GM08714 (cell line): ENCODE measurements around the gene ERAL1.
"Not testable (repeated sequence)": the region's sequence is repeated elsewhere in the genome, so short reads cannot be mapped to it uniquely, and the experiment has no call there.

Source experiments
- H3K4me3 ChIP-seq: fragments of 200-500 bp; sonication (Bioruptor generic); 2 replicates; pipeline ENCODE4 v1.5.1; 2014; ENCODE audit warnings: mild to moderate bottlenecking, low read length, inconsistent platforms
- ZNF274 ChIP-seq: IDR thresholded peaks from 2 replicates; pipeline ENCODE4 v1.6.1; 2012; ENCODE audit warnings: mild to moderate bottlenecking, low read depth, low read length

ERAL1 gene

GRCh38 chr17:28854457-28855335 lies at the start of gene ERAL1:
Gene ERAL1, plus strand, starts transcription at chr17:28855016. Its CDS starts 19 bp downstream, at chr17:28855035.
- peak within 1 kb of the TSS; percentile 83 for H3K4me3 ChIP-seq
- no peak for TF ChIP-seq ZNF274

- TF ChIP-seq ZNF274, result no peak
- H3K4me3 ChIP-seq, result no peak overlapping the region
These were observed 46.7 kb upstream of the ERAL1 start for GRCh38 chr17:28807925-28808634.

GRCh38 chr17:28810437-28810836 lies 44.4 kb upstream of the ERAL1 start:
- H3K4me3 ChIP-seq, result no peak overlapping the region
- no peak for TF ChIP-seq ZNF274

DNA sequence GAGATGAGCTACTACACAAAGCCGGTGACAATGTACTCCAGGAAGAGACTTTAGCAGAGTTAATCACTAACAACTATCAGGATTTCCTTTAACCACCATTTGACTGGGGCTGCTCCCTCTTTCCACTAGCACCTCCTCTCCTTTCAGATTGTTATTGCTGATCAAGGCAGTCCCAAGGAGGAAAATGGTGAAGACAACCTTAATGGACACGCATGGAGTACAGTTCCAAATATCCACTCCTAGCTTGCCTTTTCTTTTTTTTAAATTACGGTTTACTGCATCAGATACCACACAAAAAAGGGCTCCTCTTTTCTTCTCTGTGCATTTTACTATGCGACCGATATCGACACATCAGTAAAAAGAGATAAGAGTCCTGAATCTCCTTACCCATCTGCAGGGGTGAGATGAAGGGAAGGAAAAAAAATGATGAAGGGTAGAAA lies 43.1 kb upstream of the ERAL1 start:
- H3K4me3 ChIP-seq, result peak overlapping the region; percentile 93
- TF ChIP-seq ZNF274, result no peak

DNA sequence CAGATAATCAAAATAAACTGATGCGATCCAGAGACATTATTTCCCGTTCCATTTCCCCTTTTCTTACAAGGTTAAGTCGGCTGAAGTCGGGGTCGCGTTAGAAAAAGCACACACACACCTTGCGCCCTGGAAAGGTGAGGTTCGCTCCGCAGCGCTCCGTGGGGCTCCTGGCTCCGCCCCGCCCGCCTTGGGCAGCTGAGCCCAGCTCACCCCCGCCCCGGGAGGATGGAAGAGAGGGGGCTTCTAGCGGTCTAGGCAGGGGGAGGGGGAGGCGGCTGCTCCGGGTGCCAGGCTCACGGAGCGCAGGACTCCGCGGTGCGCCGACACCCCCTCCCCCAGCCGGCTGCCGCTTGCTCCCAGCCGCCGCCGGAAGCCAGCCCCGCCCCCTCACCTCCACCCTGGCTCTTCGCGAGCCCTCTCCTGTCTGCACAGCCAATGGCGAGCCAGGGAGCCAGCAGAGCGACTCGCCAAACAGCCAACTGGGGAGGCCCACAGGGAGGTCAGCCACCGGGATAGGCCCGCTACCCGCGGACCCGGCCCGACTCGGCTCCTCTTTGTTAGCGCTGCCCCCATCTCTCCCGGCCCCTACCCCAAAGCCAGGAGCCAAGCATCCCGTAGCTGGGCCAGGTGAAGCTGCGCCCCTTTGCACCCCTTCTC lies 42.6 kb upstream of the ERAL1 start:
- TF ChIP-seq ZNF274, result no peak
- peak overlapping the region; percentile 93 for H3K4me3 ChIP-seq

DNA sequence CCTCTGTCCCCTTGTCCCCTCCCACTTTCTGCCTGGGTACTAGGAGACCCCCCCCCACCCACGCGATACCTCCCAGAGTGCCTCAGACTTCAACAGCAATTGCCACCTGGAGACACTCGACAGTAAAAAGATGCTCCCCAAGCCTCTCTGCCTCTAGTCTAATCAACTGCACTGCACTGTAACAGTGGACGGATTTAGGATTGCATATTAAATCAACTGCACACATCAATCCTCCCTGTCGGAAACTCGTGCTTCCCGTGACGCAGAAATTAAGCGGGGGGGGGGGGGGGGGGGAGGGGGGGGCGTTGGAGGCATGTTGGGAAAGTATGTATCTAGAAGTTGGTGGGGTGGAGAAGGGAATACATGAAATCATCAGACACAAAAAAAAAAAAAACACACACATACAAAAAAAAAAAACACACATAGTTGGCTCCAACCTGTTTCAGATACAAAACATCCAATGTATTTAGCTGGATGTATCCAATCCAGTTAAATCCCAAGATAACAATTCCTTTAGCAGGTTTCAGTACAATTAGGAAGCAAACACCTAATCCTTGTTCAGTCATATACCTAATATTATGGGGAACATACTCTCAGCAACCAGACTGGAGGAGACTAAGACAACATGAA lies 42.0 kb upstream of the ERAL1 start:
- TF ChIP-seq ZNF274, result no peak

DNA sequence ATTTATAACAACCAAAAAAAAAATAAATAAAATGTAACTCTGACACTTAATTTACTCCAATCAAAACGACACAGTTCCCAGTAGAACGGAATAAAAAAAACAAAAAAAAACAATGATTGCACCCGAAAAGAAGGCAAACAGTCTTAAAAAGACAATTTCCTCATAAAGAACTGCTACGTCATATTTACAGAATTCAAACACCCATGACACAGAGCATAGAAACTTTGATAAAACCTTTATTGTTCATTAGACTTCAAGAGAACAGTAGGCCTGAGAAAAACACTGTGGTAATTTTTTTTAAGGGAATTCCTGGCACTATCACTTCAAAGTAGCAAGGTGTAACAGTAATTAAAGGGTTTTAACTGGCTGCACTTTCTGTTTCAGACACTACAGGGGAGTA lies 38.3 kb upstream of the ERAL1 start:
- TF ChIP-seq ZNF274, result no peak
- no peak overlapping the region for H3K4me3 ChIP-seq

More for the DNA sequence above, 42.0 kb upstream of the ERAL1 start:
- H3K4me3 ChIP-seq, result peak overlapping the region; percentile 85

DNA sequence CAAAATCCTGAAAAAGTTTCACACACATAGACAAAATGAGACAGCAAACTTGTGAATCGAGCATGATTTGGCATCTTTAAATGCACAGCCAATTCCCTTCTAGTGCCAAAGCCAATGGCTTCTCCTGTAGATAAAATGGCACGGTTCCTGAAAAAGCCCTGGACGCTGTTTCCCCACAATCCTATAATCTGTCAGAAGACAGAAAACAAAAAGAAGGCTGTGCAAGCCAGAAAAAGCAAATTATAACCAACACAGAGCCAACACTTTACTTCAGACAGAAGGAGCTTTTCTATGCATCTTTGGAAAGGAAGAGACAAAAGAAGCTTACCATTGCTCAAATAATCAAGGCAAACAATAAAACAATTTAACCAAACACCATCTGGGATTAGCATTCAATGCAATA lies 36.0 kb upstream of the ERAL1 start:
- TF ChIP-seq ZNF274, result no peak

DNA sequence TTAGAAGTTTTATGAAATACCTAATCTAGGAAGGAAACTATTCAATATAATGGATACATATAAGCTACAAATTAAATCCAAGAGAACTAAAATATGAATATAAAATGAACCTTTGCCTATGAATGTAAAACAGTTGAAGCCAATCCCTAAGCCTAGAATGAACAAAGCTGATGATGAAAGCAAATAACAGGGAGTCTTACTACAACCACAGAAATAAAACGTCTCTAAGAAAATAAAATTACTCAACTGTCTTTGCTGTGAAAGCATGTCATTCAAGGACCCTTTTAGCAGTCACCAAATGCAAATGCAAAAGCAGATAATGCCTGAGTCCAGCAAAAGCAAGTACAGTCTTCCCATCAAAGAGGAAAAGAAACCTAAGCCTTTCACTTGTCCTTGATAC lies 35.2 kb upstream of the ERAL1 start:
- no peak for TF ChIP-seq ZNF274
- H3K4me3 ChIP-seq, result no peak overlapping the region

More for the DNA sequence above, 36.0 kb upstream of the ERAL1 start:
- H3K4me3 ChIP-seq, result no peak overlapping the region

GRCh38 chr17:28827672-28828071 lies 27.1 kb upstream of the ERAL1 start:
- TF ChIP-seq ZNF274, result no peak

GRCh38 chr17:28828294-28829040 lies 26.3 kb upstream of the ERAL1 start:
- TF ChIP-seq ZNF274, result no peak
- H3K4me3 ChIP-seq, result no peak overlapping the region

More at GRCh38 chr17:28827672-28828071, 27.1 kb upstream of the ERAL1 start:
- H3K4me3 ChIP-seq, result no peak overlapping the region

- TF ChIP-seq ZNF274, result no peak
- no peak overlapping the region for H3K4me3 ChIP-seq
These were observed 20.4 kb upstream of the ERAL1 start for GRCh38 chr17:28834420-28834819.

DNA sequence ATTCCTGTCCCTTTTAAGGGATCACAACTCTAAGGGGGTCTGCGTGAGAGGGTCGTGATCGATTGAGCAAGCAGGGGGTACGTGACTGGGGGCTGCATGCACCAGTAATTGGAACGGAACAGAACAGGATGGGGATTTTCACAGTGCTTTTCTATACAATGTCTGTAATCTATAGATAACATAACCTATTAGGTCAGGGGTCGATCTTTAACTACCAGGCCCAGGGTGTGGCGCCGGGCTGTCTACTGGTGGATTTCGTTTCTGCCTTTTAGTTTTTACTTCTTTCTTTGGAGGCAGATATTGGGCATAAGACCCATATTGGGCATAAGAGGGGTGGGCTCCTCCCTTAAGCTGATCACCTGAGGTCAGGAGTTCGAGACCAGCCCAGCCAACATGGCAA lies 18.3 kb upstream of the ERAL1 start:
- not testable (repeated sequence) for H3K4me3 ChIP-seq
